DOHH2 (cell line): ENCODE data around the gene HNRNPU.

Source experiments
- CTCF ChIP-seq: fragments of 200-600 bp; sonication (generic); IDR thresholded peaks from one replicate; pipeline ENCODE4 v1.5.1; 2014; ENCODE audit warnings: antibody characterized with exemption, mild to moderate bottlenecking, low read depth, low read length; ENCODE audit not compliant: poor library complexity, severe bottlenecking
- EZH2phosphoT487 ChIP-seq: fragments of 200-600 bp; sonication (generic); IDR thresholded peaks from 2 replicates; pipeline ENCODE4 v1.6.1; 2017; ENCODE audit warnings: borderline replicate concordance, mild to moderate bottlenecking, antibody characterized with exemption, low read length, moderate library complexity, mixed read lengths

- TF ChIP-seq CTCF (no peak), EZH2phosphoT487 (no peak)
These were observed 63.5 kb downstream of the HNRNPU start for GRCh38 chr1:244800821-244801220.
